Measurements from ENCODE around the gene CCDC12. TPM values are rescaled to one million over a fixed set of nuclear protein-coding genes. Genes with fewer than 3 reads are reported as not detected.
A peak's percentile ranks its signal among the peaks of the same experiment; 100 is the strongest.

The CCDC12 gene
- total RNA-seq (2014; rRNA removed; shearing (Covaris generic)), result 27.0 and 45.5 TPM in 2 replicates

DNA sequence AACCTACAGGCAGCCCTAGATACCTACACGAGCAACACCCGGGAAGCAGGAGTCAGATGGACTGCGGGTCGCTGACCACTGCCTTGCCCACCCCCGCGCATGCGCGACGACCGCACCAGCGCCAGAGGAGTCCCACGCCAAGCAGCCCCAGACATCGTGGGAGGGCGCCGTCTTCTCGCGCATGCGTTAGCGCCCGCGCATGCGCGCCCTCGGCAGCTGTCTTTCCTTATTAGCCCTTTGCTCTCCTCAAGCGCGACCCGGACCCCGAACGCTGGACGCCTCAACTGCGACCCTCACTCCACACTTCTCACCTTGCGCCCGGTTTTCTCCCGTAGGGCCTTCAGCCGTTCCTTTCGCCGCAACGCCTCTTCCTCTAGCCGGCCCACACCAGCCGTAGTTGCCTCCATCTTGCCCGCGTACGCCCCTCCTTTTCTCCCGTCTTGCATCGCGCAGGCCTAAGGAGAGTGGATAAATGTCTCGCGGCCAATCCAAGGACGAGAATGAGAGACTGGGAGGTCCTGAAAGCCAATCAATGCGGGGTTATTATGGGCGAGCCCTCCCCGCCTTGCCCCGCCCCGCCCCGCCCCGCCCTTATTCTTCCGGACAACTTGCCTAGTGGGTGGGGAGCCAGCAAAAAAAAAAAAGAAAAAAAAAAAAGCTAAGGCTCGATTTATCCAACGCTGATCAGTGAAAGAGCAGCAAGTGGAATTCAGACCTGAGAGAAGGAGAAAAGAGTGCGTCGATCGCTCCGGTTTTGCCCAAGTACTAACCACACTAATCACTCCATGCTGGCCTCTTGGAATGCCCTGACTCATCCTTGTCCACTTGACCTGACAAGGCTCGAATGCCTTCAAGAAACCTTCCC lies at the start of gene CCDC12:
Gene CCDC12, minus strand, starts transcription at position 420 of the 865 bp plus-strand sequence. Its CDS starts 13 bp downstream, at position 407.
- H3K36me3 ChIP-seq, result peaks cover 12% of the 10 kb centered on the region
- DNase-seq (ENCODE audit: low read depth in 1 of 2, low spot score in 2 of 2), result peak; percentile 96 to 98
- peak within 1 kb of the TSS; percentile 98 for H3K4me3 ChIP-seq
- H3K27me3 ChIP-seq (replicated peaks), result no peaks in the 10 kb centered on the region
- no peaks in the 10 kb centered on the region for H3K9me3 ChIP-seq (replicated peaks)
- peak within 1 kb of the TSS; percentile 94 for H3K27ac ChIP-seq
- peaks cover 23% of the 10 kb centered on the region for H3K4me1 ChIP-seq (replicated peaks)

DNA sequence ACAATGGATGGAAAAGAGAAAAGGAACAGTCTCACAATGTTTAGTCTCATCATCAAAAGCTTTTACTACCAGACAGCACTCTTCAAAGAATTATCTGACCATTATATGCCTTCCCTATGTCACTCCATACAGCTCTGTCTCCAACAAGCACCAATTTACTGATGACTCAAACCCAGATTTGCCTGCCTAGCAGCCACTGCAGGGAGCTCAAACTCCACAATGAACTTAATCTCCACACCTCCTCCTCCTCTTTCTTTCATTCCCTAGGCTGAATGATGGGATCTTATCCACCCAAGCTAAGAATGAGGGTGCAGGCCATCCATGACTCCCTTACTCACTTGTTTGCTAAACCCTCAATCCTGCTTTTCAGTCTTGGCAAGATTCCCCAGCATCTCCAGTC lies 48.4 kb upstream of the CCDC12 start:
- H3K4me1 ChIP-seq (replicated peaks), result 0 out of 2 replicates have a peak, but pooled peaks cover 5% of the 10 kb centered on the region
- no peak overlapping the region for H3K27ac ChIP-seq
- H3K4me3 ChIP-seq, result no peak overlapping the region
- no peaks in the 10 kb centered on the region for H3K27me3 ChIP-seq (replicated peaks)
- H3K9me3 ChIP-seq (replicated peaks), result no peaks in the 10 kb centered on the region
- DNase-seq (ENCODE audit: low read depth in 1 of 2, low spot score in 2 of 2), result no peak
- H3K36me3 ChIP-seq, result peaks cover 25% of the 10 kb centered on the region

DNA sequence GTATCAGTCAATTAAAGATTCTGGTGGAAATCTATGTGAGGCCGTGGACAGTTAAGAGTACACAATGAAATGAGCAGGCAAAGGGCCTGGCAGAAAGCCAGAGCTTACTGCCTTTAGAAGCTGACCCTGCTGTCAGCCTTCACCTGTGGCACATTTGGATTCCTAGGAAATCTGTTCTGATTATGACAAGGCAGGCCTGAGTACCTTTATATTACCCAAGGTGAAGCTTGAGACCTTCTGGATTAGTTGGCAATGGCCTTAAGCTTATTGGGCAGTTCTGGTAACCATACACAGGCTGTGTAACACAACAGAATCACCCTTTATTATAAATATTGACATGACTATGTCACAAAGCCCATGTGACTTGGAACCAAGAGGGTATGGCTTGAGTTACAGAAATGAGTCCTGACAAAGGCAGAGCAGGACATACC lies 46.1 kb upstream of the CCDC12 start:
- no peak for DNase-seq (ENCODE audit: low read depth in 1 of 2, low spot score in 2 of 2)
- Histone ChIP-seq H3K4me3 (no peak overlapping the region), H3K27ac (no peak overlapping the region), H3K9me3 (replicated peaks) (no peaks in the 10 kb centered on the region), H3K4me1 (replicated peaks) (peaks cover 17% of the 10 kb centered on the region), H3K36me3 (peaks cover 37% of the 10 kb centered on the region), H3K27me3 (replicated peaks) (no peaks in the 10 kb centered on the region)

- DNase-seq (ENCODE audit: low read depth in 1 of 2, low spot score in 2 of 2), result no peak
- peaks cover 55% of the 10 kb centered on the region for H3K36me3 ChIP-seq
- H3K27ac ChIP-seq, result no peak overlapping the region
- H3K4me1 ChIP-seq (replicated peaks), result peaks cover 34% of the 10 kb centered on the region
- H3K27me3 ChIP-seq (replicated peaks), result no peaks in the 10 kb centered on the region
- no peak overlapping the region for H3K4me3 ChIP-seq
- no peaks in the 10 kb centered on the region for H3K9me3 ChIP-seq (replicated peaks)
Measured at GRCh38 chr3:47020311-47020710, 43.8 kb upstream of the CCDC12 start.

GRCh38 chr3:47019201-47019600 lies 42.7 kb upstream of the CCDC12 start:
- no peak for DNase-seq (ENCODE audit: low read depth in 1 of 2, low spot score in 2 of 2)
- H3K36me3 ChIP-seq, result peaks cover 61% of the 10 kb centered on the region
- no peak overlapping the region for H3K27ac ChIP-seq
- no peak overlapping the region for H3K4me3 ChIP-seq
- peaks cover 34% of the 10 kb centered on the region for H3K4me1 ChIP-seq (replicated peaks)
- no peaks in the 10 kb centered on the region for H3K9me3 ChIP-seq (replicated peaks)
- no peaks in the 10 kb centered on the region for H3K27me3 ChIP-seq (replicated peaks)

DNA sequence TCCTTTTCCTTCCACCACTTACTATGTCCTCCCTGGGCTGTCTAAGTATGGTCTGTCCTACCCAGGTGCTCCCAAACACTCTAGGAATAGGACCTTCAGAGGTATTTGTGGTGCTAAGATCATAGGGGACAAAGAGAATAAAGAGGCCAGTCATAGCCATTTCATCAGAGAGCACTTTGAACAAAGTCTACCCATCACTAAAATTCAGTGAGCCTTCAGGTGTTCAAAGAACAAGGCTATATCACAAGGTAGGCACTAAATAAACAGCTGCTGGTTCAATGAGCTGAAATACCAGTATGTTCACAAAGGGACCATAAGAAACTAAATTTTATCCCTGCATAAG lies 41.7 kb upstream of the CCDC12 start:
- Histone ChIP-seq H3K4me3 (no peak overlapping the region), H3K27ac (no peak overlapping the region), H3K9me3 (replicated peaks) (no peaks in the 10 kb centered on the region), H3K36me3 (peaks cover 65% of the 10 kb centered on the region), H3K4me1 (replicated peaks) (peaks cover 34% of the 10 kb centered on the region), H3K27me3 (replicated peaks) (no peaks in the 10 kb centered on the region)
- no peak for DNase-seq (ENCODE audit: low read depth in 1 of 2, low spot score in 2 of 2)

DNA sequence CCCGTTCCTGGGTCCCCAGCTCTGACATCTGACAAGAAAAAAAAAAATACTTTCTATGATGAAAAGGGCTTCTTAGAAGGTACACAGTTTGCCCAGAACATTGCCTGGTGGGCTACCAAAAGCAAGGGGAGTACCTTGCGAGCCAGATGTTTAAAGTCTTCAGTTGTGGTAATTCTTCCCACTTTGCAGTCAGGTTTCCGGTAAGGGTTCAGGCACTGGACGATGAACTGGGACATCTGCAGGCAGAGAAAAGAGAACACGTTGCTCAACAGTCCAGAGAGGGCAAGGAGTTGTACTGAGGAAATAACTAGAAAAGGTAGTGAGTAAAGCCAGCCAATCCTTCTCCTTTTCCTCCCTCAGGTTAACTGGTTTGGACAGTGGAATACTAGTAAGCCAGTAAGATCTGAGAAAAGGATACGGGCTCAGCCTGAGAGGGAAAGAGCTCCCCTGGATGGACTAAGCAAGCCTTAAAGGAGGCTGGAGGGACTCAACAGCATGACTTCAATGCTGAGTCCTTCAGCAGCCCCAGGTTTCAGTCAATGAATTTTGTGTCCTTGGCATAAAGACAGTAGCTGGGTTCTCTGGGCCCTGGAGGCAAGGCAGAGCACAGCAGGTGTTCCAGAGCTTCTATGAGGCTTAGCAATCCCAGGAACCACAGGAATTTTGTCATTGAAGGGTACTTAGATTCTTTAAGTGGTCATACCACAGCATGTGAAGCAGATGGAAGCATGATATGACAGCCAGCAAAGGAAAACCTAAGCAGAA lies 41.1 kb upstream of the CCDC12 start:
- peaks cover 60% of the 10 kb centered on the region for H3K36me3 ChIP-seq
- H3K27me3 ChIP-seq (replicated peaks), result no peaks in the 10 kb centered on the region
- DNase-seq (ENCODE audit: low read depth in 1 of 2, low spot score in 2 of 2), result no peak
- H3K4me1 ChIP-seq (replicated peaks), result peaks cover 34% of the 10 kb centered on the region
- no peaks in the 10 kb centered on the region for H3K9me3 ChIP-seq (replicated peaks)
- H3K27ac ChIP-seq, result peak overlapping the region; percentile 18; the same call in 1 of the 2 replicates
- no peak overlapping the region for H3K4me3 ChIP-seq

DNA sequence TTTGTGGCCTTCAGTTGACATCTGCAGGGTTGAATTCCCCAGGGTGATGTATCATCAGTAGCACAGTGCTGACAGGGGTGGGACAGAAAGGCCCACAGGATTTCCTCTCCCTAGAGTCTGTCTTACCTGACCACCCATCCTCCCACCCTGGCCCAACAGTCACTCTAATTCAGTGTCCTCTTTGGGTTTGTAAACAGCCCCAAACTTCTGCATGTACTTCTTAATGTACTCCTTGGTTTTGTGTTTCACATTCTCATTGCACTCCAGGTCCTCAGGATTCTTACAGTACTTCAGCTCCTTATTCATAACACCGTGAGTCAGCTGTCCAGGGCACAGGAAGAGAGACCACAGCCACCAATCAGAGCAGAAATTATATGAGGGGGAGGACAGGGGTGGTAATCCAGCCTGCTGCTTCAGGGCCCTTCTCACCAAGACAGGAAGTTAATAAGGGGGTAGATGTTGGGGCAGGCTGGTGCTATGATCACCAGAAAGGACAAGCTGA lies 40.4 kb upstream of the CCDC12 start:
- H3K27me3 ChIP-seq (replicated peaks), result no peaks in the 10 kb centered on the region
- peak overlapping the region; percentile 18 for H3K27ac ChIP-seq
- peaks cover 55% of the 10 kb centered on the region for H3K36me3 ChIP-seq
- peak; percentile 56 to 59 for DNase-seq (ENCODE audit: low read depth in 1 of 2, low spot score in 2 of 2)
- H3K4me1 ChIP-seq (replicated peaks), result peaks cover 29% of the 10 kb centered on the region
- H3K4me3 ChIP-seq, result no peak overlapping the region
- H3K9me3 ChIP-seq (replicated peaks), result no peaks in the 10 kb centered on the region

DNA sequence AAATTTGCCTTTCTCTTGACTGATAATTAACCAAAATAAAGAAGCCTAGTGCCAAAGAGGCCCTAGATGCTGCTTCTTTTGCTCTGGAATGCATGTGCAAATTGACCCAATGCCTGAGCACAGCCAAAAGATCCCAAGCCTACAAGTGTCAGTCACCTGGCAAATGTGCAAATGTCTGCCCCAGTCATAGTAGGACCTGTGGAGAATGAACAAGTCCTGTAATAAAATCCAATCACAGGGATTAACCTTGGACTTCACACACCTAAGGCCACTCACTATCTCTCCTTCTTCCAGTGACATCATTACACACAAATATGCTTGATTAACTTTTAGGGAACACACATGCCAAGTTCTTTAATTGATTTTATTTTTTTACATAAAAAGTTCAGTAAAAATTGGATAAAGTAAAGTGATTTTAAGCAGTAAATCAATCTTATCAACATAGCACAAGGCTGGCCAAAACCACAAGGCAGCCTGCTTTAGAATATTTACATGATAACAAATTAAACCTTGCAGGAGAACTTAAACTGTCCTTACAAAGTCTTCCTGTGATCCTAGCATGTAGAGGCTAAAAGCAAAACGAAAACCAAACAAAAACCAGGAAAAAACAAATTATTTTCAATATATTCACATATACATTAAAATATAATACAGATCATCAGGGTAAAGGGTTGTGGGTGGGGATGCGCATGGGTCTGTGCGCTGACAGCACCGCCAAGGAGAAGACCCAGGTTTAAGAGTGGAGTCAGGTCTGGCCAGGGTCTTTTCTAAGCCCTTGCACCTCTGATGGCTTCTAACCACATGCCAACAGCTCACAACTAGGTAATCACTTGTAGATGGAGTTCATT lies 39.8 kb upstream of the CCDC12 start:
- Histone ChIP-seq H3K4me3 (no peak overlapping the region), H3K4me1 (replicated peaks) (peaks cover 29% of the 10 kb centered on the region), H3K9me3 (replicated peaks) (no peaks in the 10 kb centered on the region), H3K27ac (peak overlapping the region; percentile 18; the same call in 1 of the 2 replicates), H3K27me3 (replicated peaks) (no peaks in the 10 kb centered on the region), H3K36me3 (peaks cover 55% of the 10 kb centered on the region)
- no peak for DNase-seq (ENCODE audit: low read depth in 1 of 2, low spot score in 2 of 2)

DNA sequence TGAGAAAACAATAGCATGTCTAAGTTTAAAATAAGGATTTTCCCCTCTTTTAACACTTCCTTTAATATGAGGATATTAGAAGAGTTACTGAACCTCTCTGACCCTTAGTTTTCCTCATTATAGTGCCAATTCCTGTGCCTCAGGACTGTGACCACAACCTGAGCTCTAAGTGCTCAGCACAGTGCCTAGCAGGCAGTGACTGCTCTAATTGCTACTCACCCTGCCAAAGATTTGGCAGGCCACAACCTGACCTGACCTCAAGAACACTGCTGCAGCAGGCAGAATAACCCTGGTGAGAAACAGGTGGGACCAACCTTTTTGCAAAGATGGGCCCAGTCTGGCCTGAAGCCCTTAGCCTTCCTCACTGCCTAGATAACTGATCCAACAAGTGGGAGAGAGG lies 38.6 kb upstream of the CCDC12 start:
- no peak for DNase-seq (ENCODE audit: low read depth in 1 of 2, low spot score in 2 of 2)
- H3K4me1 ChIP-seq (replicated peaks), result peaks cover 31% of the 10 kb centered on the region
- H3K4me3 ChIP-seq, result no peak overlapping the region
- peaks cover 52% of the 10 kb centered on the region for H3K36me3 ChIP-seq
- H3K27ac ChIP-seq, result no peak overlapping the region
- H3K27me3 ChIP-seq (replicated peaks), result no peaks in the 10 kb centered on the region
- no peaks in the 10 kb centered on the region; the same call in 1 of the 2 replicates for H3K9me3 ChIP-seq (replicated peaks)

GRCh38 chr3:47014036-47014435 lies 37.5 kb upstream of the CCDC12 start:
- no peak overlapping the region for H3K27ac ChIP-seq
- H3K4me1 ChIP-seq (replicated peaks), result peaks cover 38% of the 10 kb centered on the region
- H3K27me3 ChIP-seq (replicated peaks), result no peaks in the 10 kb centered on the region
- peaks cover 42% of the 10 kb centered on the region for H3K36me3 ChIP-seq
- H3K4me3 ChIP-seq, result no peak overlapping the region
- H3K9me3 ChIP-seq (replicated peaks), result no peaks in the 10 kb centered on the region; the same call in 1 of the 2 replicates
- DNase-seq (ENCODE audit: low read depth in 1 of 2, low spot score in 2 of 2), result no peak

- Histone ChIP-seq H3K4me1 (replicated peaks) (peaks cover 40% of the 10 kb centered on the region), H3K27me3 (replicated peaks) (no peaks in the 10 kb centered on the region)
Measured at GRCh38 chr3:47013231-47013630, 36.7 kb upstream of the CCDC12 start.

More at GRCh38 chr3:47013231-47013630, 36.7 kb upstream of the CCDC12 start:
- no peak overlapping the region for H3K27ac ChIP-seq
- H3K36me3 ChIP-seq, result peaks cover 36% of the 10 kb centered on the region
- H3K9me3 ChIP-seq (replicated peaks), result no peaks in the 10 kb centered on the region; the same call in 1 of the 2 replicates
- H3K4me3 ChIP-seq, result no peak overlapping the region
- no peak for DNase-seq (ENCODE audit: low read depth in 1 of 2, low spot score in 2 of 2)
